Measurements from ENCODE around the gene CD177. TPM values are rescaled to one million over a fixed set of nuclear protein-coding genes. Genes with fewer than 3 reads are reported as not detected.
"Not testable (repeated sequence)": the region's sequence is repeated elsewhere in the genome, so short reads cannot be mapped to it uniquely, and the experiment has no call there.

The CD177 gene
- total and polyA plus RNA-seq, 2 donors: 0.22 to 3.0 TPM

GRCh38 chr19:43341098-43341497 lies 12.4 kb upstream of the CD177 start:
- H3K4me1 ChIP-seq (ENCODE audit: insufficient read depth); H3K36me3 ChIP-seq (ENCODE audit: insufficient read depth); DNase-seq (ENCODE audit: extremely low spot score); H3K4me3 ChIP-seq (ENCODE audit: low read depth, low read length); H3K27ac ChIP-seq (ENCODE audit: low read depth): not testable (repeated sequence)
- 81% methylated on average over 3 of the region's 3 CpGs for WGBS

DNA sequence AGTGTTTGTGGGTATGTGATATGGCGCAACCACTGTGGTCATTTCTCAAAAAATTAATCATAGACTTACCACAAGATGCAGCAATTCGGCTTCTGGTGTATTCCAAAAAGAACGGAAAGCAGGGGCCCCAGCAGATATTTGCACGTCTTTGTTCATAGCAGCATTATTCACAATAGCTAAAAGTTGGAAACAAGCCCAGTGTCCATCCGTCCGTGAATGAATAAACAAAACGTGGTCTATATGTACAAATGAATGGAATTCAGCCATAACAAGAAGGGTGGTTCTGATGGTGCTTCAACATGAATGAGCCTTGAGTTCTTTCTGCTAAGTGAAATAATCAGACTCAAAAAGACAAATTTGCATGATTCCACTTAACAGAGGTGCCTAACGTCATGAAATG lies 11.4 kb upstream of the CD177 start:
- H3K4me3 ChIP-seq (ENCODE audit: low read depth, low read length); H3K36me3 ChIP-seq (ENCODE audit: insufficient read depth); DNase-seq (ENCODE audit: extremely low spot score); H3K4me1 ChIP-seq (ENCODE audit: insufficient read depth); H3K27ac ChIP-seq (ENCODE audit: low read depth): not testable (repeated sequence)
- 38% methylated on average over 8 of the region's 8 CpGs for WGBS

DNA sequence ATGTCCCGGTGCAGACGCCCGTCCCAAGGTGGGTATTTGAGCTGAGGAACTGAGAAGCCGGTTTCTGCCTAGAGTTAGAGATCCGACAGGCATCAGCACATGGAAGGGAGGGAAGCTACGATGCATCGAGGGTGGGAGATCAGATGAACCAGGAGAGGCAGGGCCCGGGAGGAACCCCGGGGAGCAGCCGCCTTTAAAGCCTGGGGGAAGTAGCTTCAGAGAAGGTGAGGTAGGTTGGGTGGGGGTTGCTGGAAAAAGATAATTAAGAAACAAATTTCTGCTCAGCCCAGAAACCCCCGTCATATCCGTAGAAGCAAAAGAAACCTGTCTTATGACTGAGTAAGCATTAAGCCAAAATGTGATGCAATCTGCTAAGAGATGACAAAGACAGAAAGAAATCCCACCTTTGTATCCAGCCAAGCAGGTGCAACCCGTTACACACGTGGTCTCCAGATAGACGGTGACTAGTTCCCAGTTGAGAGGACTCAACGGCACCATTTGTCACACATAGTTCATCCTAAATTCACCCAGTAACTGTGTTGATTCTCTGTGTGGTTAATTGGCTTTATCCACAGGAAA lies 9.1 kb upstream of the CD177 start:
- H3K36me3 ChIP-seq (ENCODE audit: insufficient read depth); DNase-seq (ENCODE audit: extremely low spot score); H3K27ac ChIP-seq (ENCODE audit: low read depth); H3K4me3 ChIP-seq (ENCODE audit: low read depth, low read length); H3K4me1 ChIP-seq (ENCODE audit: insufficient read depth): not testable (repeated sequence)
- WGBS: 69% methylated on average over 16 of the region's 16 CpGs

- H3K4me1 ChIP-seq (ENCODE audit: insufficient read depth); H3K27ac ChIP-seq (ENCODE audit: low read depth); H3K4me3 ChIP-seq (ENCODE audit: low read depth, low read length); DNase-seq (ENCODE audit: extremely low spot score); H3K36me3 ChIP-seq (ENCODE audit: insufficient read depth): not testable (repeated sequence)
- 85% methylated on average over 8 of the region's 8 CpGs for WGBS
These were observed 3.7 kb upstream of the CD177 start for GRCh38 chr19:43349813-43350212.

DNA sequence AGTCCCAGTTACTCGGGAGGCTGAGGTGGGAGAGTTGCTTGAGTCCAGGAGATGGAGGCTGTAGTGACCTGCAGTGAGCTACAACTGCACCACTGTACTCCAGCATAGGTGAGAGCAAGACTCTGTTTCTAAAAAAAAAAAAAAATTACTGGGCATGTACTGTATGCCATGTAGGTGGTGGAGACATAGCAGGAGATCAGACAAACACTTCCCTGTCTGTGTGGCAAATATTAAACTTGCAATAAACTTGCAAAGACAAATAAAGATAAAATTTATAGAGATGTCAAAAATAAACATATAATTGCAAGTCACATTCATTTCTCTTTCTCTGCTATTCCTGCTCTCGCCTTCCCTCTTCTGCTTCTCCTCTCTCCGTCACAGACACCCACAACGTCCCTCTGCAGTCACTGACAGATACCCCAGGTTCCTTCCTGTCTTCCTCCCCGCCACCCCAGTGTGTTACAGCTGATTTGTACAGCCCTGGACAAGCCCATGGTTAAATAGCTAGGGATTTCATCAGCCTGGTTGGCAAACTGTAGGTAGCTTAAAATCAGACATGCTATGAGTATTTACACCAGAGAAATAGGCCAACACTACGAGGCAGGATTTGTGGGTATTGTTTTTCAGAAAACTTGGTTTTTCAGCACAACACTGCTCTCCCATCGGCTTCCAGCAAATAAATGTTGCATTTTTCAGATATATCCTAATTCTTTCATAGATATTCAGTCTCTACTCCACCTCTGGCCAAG lies 1.3 kb upstream of the CD177 start:
- no peak for DNase-seq (ENCODE audit: extremely low spot score)
- no peaks in the 10 kb centered on the region for H3K4me1 ChIP-seq (ENCODE audit: insufficient read depth)
- no peak overlapping the region for H3K4me3 ChIP-seq (ENCODE audit: low read depth, low read length)
- 60% methylated on average over 7 of the region's 7 CpGs for WGBS
- H3K36me3 ChIP-seq (ENCODE audit: insufficient read depth): no peaks in the 10 kb centered on the region
- no peak overlapping the region for H3K27ac ChIP-seq (ENCODE audit: low read depth)

DNA sequence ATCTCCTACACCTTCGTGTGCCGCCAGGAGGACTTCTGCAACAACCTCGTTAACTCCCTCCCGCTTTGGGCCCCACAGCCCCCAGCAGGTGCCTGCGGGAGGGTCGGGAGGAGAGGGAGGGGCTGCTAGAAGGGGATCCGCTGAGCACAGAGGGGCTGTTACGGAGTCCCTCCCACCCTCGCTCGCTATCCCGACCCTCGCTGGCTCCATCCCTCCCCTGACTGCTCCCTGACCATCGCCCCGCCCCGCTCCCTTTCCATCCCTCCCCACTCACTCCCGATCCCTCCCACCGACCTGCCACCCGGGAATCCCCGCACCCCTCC lies 780 bp downstream of the CD177 start:
- Histone ChIP-seq H3K27ac (ENCODE audit: low read depth) (no peak overlapping the region), H3K36me3 (ENCODE audit: insufficient read depth) (no peaks in the 10 kb centered on the region), H3K4me3 (ENCODE audit: low read depth, low read length) (no peak overlapping the region), H3K4me1 (ENCODE audit: insufficient read depth) (no peaks in the 10 kb centered on the region)
- DNase-seq (ENCODE audit: extremely low spot score): no peak
- 2% methylated on average over 19 of the region's 19 CpGs for WGBS

GRCh38 chr19:43356749-43357148 lies 3.3 kb downstream of the CD177 start:
- H3K27ac ChIP-seq (ENCODE audit: low read depth); H3K4me3 ChIP-seq (ENCODE audit: low read depth, low read length); H3K36me3 ChIP-seq (ENCODE audit: insufficient read depth); DNase-seq (ENCODE audit: extremely low spot score); H3K4me1 ChIP-seq (ENCODE audit: insufficient read depth): not testable (repeated sequence)
- WGBS: no CpG with 5 or more reads among the region's 3 CpGs

DNA sequence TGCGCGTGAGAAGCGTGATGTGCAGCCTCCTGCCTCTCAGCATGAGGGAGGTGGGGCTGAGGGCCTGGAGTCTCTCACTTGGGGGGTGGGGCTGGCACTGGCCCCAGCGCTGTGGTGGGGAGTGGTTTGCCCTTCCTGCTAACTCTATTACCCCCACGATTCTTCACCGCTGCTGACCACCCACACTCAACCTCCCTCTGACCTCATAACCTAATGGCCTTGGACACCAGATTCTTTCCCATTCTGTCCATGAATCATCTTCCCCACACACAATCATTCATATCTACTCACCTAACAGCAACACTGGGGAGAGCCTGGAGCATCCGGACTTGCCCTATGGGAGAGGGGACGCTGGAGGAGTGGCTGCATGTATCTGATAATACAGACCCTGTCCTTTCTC lies 8.7 kb downstream of the CD177 start:
- no peaks in the 10 kb centered on the region for H3K4me1 ChIP-seq (ENCODE audit: insufficient read depth)
- H3K36me3 ChIP-seq (ENCODE audit: insufficient read depth): no peaks in the 10 kb centered on the region
- no peak overlapping the region for H3K4me3 ChIP-seq (ENCODE audit: low read depth, low read length)
- 50% methylated on average over 8 of the region's 8 CpGs for WGBS
- H3K27ac ChIP-seq (ENCODE audit: low read depth): no peak overlapping the region
- DNase-seq (ENCODE audit: extremely low spot score): no peak

- H3K27ac ChIP-seq (ENCODE audit: low read depth): no peak overlapping the region
- H3K4me1 ChIP-seq (ENCODE audit: insufficient read depth): no peaks in the 10 kb centered on the region
- H3K4me3 ChIP-seq (ENCODE audit: low read depth, low read length): no peak overlapping the region
- no peak for DNase-seq (ENCODE audit: extremely low spot score)
- WGBS: 56% methylated on average over 11 of the region's 11 CpGs
- no peaks in the 10 kb centered on the region for H3K36me3 ChIP-seq (ENCODE audit: insufficient read depth)
These were observed 9.3 kb downstream of the CD177 start for GRCh38 chr19:43362745-43363144.

DNA sequence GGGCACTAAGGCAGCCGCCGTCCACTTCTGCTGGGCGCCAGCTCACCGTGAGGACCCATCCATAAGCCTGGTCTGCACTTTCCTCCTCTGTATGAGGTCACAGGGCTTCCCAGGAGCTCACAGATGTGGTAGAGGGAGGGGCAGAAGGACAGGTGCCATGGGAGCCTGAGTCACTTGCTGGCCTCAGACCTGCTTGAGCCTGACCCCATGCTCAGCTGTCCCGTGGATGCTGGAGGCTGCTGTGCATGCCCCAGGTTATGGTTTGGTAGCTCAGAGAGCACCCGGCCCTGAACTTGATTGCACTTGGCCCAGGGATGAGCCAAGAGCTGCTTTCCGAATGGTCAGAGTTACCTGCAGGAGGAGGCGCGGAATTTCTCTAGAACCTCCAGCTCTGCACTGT lies 12.2 kb downstream of the CD177 start:
- not testable (repeated sequence) for H3K4me1 ChIP-seq (ENCODE audit: insufficient read depth); H3K27ac ChIP-seq (ENCODE audit: low read depth); H3K36me3 ChIP-seq (ENCODE audit: insufficient read depth); DNase-seq (ENCODE audit: extremely low spot score); H3K4me3 ChIP-seq (ENCODE audit: low read depth, low read length)
- WGBS: 85% methylated on average over 5 of the region's 9 CpGs

- H3K4me1 ChIP-seq (ENCODE audit: insufficient read depth): no peaks in the 10 kb centered on the region
- H3K36me3 ChIP-seq (ENCODE audit: insufficient read depth): no peaks in the 10 kb centered on the region
- DNase-seq (ENCODE audit: extremely low spot score): no peak
- no peak overlapping the region for H3K27ac ChIP-seq (ENCODE audit: low read depth)
- no peak overlapping the region for H3K4me3 ChIP-seq (ENCODE audit: low read depth, low read length)
- WGBS: 86% methylated on average over 2 of the region's 2 CpGs
These were observed 14.3 kb downstream of the CD177 start for GRCh38 chr19:43367822-43368221.

DNA sequence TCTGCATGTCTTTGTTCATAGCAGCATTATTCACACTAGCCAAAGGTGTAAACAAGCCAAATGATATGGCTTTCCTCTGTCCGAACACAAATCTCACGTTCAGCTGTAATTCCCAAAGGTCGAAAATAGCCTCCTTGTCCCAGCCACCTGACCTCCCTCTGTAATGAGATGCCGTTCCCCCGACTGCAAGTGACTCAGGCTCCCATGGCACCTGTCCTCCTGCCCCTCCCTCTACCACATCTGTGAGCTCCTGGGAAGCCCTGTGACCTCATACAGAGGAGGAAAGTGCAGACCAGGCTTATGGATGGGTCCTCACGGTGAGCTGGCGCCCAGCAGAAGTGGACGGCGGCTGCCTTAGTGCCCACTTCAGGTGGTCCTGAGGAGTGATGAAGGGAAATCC lies 15.4 kb downstream of the CD177 start:
- not testable (repeated sequence) for H3K4me1 ChIP-seq (ENCODE audit: insufficient read depth); H3K27ac ChIP-seq (ENCODE audit: low read depth); H3K36me3 ChIP-seq (ENCODE audit: insufficient read depth); H3K4me3 ChIP-seq (ENCODE audit: low read depth, low read length); DNase-seq (ENCODE audit: extremely low spot score)
- 57% methylated on average over 5 of the region's 9 CpGs for WGBS

DNA sequence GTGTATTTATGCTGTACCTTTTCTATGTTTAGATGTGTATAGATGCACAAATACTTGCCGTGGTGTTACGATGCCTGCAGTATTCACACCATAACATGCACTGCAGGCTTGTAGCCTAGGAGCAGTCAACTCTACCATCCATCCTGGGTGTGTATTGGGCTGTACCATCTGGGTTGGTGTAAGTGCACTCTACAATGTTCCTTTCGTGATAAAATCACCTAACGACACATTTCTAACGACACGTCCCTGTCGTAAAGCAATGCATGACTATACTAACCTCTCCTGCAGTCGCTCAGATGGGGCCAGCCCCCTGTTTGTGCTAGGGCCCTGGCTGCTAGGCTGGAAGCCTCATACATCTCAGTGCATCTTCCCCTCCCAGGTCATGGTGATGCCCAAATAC lies 18.4 kb downstream of the CD177 start:
- Histone ChIP-seq H3K27ac (ENCODE audit: low read depth) (no peak overlapping the region), H3K4me3 (ENCODE audit: low read depth, low read length) (no peak overlapping the region), H3K4me1 (ENCODE audit: insufficient read depth) (no peaks in the 10 kb centered on the region), H3K36me3 (ENCODE audit: insufficient read depth) (no peaks in the 10 kb centered on the region)
- no peak for DNase-seq (ENCODE audit: extremely low spot score)
- 47% methylated on average over 8 of the region's 8 CpGs for WGBS

- H3K27ac ChIP-seq (ENCODE audit: low read depth): no peak overlapping the region
- no peak for DNase-seq (ENCODE audit: extremely low spot score)
- no peak overlapping the region for H3K4me3 ChIP-seq (ENCODE audit: low read depth, low read length)
- 72% methylated on average over 7 of the region's 7 CpGs for WGBS
- no peaks in the 10 kb centered on the region for H3K36me3 ChIP-seq (ENCODE audit: insufficient read depth)
- H3K4me1 ChIP-seq (ENCODE audit: insufficient read depth): no peaks in the 10 kb centered on the region
These were observed 19.0 kb downstream of the CD177 start for GRCh38 chr19:43372462-43372861.
